Putamen (tissue), 1 donor: Measurements from ENCODE around the gene XPO1.
"Not testable (repeated sequence)": the region's sequence is repeated elsewhere in the genome, so short reads cannot be mapped to it uniquely, and the experiment has no call there.

Source experiments
- DNase-seq: peaks from one replicate; pipeline ENCODE4 v3.0.0-alpha.2; 2016; ENCODE audit warnings: low spot score

XPO1 gene

DNA sequence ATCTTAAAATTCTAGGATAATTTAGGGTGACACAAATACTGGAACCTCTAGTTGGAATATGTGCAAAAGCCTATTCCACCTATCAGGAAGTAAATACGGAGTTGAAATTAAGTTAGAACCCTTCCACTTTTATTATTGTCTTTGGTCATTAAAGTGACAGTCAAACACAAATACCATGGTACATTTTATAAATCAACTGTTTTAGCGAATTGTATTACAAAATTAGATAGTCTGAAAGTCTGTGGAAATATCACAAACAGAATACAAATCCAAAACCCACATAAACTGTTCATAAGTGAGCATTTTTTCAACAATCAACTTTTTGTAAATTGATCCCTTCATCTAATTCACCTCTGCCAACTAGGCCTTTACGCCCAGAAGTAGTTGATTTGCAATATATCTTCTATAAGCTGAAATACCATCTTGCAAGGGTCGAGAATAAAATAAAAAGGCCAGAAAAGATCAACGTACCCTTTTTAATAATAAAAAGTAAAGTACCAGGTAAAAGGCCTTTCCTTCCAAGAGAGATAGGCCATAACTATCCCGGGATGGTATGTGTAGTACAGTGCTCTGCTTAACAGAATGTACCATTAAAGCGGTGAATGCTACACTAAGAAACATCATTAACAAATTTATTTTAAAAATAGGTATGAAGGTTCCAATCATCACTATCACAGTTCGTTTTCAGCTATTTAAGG lies 68.6 kb downstream of the XPO1 start:
- DNase-seq, result no peak

DNA sequence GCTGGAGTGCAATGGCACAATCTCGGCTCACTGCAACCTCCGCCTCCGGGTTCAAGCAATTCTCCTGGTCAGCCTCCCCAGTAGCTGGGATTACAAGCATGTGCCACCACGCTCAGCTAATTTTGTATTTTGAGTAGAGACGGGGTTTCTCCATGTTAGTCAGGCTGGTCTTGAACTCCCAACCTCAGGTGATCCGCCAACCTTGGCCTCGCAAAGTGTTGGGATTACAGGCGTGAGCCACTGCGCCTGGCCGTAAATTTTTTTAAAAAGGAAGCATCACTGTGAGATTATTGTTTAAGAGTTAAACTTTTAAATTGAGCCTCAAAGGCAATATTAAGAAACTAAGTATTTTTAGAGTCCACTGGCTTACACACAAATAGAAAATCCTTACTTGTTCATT lies 69.9 kb downstream of the XPO1 start:
- DNase-seq, result not testable (repeated sequence)

DNA sequence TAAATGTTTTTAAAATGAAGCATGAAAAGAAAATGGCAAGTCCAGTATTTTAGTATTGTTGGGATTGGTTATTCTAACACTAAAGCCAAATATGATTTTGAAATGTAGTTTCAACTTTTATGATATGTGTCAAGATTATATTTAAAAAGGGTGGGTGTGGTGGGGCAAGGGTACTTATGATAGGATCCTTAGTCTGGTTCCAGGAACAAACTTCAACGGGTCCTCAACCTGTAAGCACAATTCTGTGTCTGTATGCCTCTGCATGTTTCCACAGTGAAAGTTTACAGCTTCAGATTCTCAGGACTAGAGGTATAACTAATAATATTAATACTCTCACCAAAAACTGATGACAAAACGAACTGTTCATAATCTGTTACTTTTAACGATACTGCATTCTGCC lies 73.1 kb downstream of the XPO1 start:
- no peak for DNase-seq

DNA sequence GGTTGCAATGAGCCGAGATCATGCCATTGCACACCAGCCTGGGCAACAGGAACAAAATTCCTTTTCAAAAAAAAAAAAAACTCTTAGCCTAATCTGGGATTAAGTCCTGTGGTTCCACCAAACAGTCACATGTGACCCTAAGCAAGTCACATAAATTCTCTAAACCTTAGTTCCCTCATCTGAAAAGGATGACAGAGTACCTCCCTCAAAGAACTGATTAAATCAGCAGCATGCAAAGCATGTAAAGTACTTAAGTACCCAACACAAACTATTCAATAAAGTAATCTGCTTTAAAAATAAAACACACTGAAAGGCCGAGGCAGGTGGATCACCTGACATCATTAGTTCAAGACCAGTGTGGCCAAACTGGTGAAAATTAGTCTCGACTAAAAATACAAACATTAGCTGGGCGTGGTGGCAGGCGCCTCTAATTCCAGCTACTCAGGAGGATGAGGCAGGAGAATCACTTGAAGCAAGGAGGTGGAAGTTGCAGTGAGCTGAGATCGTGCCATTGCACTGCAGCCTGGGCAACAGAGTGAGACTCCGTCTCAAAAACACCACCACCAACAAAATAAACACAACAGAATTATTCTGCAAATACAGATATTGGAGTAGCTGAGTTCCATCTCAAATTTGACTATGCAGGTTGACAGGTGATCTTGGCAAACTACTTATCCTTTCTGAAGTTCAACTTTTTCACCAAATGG lies 74.2 kb downstream of the XPO1 start:
- no peak for DNase-seq

DNA sequence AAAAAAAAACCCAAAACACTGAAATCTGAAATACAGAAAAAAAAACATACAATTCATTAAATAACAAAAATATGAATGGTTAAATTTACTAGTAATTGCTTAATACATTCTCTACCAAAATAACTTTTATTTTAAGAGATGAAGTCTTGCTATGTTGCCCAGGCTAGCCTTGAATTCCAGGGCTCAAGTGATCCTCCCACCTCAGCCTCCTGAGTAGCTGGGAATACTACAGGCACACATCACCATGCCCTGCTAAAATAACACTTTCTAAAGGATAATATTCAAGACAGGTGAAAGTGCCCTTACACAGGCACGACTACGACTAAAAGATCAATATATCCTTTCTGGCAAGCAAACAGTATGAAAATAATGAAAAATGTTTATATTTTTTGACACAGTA lies 76.8 kb downstream of the XPO1 start:
- DNase-seq, result no peak

DNA sequence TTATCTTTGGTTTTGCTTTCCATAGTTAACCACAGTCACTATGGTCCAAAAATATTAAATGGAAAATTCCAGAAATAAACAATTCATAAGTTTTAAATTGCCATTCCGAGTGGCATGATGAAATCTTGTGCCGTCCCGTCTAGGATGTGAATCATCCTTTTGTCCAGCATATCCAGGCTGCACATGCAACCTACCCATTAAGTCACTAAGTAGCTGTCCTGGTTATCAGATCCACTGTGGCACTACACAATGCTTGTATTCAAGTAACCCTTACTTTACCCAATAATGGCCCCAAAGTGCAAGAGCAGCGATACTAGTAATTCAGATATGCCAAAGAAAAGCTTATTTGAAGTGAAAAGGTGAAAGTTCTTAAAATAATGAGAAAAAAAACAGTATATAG lies 78.0 kb downstream of the XPO1 start:
- DNase-seq, result no peak

DNA sequence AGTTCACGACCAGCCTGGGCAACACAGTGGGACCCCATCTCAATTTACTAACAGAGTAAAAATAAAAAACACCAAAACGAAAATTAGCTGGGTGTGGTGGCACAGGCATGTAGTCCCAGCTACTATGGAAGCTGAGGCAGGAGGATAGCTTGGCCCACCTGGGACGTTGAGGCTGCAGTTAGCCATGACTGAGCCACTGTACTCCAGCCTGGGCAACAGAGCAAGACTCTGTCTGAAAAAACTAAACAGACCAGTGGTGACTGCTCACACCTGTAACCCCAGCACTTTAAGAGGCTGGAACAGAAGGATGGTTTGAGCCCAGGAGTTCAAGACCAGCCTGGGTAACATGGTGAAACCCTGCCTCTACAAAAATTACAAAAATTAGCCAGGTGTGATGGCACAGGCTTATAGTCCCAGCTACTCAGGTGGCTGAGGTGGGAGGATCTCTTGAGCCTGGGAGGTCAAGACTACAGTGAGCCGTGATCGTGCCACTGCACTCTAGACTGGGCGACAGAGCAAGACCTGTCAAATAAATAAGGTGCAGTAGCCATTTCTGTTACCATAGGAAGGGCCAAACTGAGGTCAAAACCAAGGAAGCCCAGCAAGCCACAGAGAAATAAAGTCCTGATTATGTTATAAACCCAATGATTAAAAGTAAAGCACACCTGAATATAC lies 81.3 kb downstream of the XPO1 start:
- DNase-seq, result no peak

DNA sequence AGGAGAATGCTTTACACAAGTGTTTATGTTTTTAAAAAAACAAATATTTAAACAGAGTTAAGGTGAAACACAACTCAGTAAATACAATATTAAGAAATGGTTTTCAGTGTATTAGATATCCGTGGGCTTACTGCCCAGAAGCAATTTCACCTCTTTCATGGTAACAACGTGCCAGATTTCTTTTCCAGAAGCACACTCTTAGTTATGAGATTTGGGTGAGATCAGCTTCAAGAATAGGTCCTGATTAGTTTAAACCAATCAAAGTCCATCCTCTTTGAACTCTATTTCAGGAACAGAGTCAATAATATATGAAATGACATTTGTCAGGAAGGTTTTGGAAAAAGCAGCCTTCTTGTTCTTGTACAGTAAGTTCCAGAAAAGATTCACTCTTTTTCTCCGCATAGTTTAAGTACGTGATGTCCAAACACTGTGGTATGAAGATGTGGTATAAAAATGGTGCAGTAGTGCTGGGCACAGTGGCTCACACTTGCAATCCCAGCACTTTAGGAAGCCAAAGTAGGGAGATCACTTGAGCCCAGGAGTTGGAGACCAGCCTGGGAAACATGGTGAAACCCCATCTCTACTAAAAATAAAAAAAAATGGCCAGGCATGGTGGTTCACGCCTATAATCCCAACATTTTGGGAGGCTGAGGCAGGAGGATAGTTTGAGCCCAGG lies 81.9 kb downstream of the XPO1 start:
- no peak for DNase-seq

DNA sequence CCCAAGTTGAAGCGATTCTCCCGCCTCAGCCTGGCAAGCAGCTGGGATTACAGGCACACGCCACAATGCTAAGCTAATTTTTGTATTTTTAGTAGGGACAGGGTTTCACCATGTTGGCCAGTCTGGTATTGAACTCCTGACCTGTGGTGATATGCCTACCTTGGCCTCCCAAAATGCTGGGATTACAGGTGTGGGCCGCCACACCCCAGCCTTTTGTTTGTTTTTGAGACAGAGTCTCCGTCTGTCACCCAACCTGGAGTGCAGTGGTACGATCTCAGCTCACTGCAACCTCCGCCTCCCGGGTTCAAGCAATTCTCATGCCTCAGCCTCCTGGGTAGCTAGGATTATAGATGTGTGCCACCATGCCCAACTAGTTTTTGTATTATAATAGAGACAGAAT lies 83.2 kb downstream of the XPO1 start:
- not testable (repeated sequence) for DNase-seq

DNA sequence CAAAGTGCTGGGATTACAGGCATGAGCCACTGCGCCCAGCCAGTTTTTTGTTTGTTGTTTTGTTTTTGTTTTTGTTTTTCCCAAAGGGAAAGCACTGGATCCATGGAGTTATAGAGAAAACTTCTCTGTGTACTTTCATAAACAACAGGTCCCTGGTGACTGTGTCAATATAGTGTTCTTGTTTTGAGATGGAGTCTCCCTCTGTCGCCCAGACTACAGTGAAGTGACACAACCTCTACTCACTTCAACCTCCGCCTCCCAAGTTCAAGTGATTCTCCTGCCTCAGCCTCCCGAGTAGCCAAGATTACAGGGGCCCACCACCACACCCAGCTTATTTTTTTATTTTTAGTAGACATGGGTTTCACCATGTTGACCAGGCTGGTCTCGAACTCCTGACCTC lies 83.8 kb downstream of the XPO1 start:
- DNase-seq, result no peak

DNA sequence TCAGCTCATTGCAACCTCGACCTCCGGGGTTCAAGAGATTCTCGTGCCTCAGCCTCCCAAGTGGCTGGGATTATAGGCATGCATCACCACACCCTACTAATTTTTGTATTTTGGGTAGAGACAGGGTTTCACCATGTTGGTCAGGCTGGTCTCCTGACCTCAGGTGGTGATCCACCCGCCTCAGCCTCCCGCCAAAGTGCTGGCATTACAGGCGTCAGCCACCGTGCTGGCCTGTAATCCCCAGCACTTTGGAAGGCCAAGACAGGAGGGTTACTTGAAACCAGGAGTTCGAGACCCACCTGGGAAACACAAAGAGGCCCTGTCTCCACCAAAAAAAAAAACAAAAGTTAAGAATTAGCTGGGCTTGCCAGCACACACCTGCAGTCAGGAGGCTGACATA lies 85.8 kb downstream of the XPO1 start:
- DNase-seq, result no peak

DNA sequence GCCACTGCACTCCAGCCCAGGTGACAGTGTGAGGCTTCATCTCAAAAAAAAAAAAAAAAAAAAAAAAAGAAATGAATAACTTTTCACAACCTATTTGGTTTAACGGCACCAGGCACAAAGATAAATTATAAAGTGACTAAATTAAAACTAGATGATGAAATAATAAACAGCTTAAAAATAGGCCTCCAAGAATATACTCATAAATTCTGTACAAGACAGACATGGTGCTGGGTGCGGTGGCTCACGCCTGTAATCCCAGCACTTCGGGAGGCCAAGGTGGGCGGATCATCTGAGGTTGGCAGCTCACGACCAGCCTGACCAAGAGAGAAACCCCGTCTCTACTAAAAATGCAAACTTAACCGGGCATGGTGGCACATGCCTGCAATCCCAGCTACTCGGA lies 87.0 kb downstream of the XPO1 start:
- no peak for DNase-seq

DNA sequence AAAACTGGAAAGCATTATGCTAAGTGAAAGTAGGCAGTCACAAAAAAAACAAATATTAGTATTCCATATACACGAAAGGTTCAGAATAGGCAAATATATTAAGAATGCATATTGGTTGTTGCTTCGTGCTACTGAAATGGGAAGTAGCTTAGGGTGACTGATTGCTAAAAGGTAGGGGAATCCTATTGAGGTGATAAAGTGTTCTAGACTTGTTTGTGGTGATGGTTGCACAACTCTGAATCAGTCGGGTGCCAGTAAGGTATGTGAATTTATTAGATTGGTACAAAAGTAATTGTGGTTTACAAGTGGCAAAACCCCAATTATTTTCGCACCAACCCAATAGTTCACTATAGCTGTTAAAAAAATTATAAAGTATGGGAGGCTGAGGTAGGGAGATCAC lies 88.0 kb downstream of the XPO1 start:
- no peak for DNase-seq

DNA sequence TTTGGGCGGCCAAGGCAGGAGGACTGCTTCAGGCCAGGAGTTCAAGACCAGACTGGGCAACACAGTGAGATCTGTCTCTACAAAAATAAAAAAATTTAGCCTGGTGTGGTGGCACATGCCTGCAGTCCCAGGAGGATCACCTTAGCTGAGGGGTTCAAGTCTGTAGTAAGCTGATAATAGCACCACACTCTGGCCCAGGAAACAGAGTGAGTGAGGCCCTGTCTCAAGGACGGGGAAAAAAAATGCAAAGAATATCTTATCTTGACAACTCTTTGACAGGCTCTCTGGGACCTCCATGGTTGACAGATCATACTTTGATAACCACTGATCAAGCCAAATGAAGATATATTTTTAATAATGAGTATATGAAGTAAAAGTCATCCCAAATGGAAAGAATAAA lies 89.9 kb downstream of the XPO1 start:
- no peak for DNase-seq

DNA sequence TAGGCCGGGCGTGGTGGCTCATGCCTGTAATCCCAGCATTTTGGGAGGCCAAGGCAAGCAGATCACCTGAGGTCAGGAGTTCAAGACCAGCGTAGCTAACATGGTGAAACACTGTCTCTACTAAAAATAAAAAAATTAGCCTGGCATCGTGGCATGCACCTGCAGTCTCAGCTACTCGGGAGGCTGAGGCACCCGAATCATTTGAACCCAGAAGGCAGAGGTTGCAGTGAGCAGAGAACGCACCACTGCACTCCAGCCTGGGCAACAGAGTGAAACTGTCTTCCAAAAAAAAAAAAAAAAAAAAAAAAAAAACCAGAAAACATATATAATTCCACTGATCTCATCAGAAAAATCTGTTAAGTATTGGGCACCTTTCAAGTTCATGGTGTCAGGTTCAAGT lies 91.2 kb downstream of the XPO1 start:
- DNase-seq, result not testable (repeated sequence)

DNA sequence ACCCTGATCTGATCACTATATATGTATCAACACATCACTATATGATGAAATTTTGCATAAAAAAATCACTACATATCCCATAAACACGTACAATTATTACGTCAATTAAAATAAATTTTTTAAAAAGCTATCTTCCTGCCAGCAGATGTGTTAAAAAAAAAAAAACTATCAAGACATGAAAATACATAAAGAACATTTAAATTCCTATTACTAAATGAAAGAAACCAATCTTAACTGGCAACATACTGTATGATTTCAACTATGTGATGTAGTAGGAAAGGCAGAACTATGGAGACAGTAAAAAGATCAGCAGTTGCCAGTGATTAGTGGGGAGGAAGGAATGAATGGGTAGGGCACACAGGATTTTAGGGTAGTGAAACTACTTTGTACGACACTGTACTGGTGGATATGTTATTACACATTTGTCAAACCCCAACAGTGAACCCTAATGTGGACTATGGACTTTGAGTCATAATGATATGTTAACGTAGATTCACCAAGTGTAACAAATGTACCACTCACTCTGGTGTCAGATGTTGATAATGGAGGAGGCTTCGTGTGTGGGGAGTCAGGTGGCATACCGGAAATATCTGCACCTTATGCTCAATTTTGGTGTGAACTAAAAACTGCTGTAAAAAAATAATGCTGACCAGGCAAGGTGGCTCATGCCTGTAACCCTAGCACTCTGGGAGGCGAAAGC lies 94.7 kb downstream of the XPO1 start:
- DNase-seq, result no peak

DNA sequence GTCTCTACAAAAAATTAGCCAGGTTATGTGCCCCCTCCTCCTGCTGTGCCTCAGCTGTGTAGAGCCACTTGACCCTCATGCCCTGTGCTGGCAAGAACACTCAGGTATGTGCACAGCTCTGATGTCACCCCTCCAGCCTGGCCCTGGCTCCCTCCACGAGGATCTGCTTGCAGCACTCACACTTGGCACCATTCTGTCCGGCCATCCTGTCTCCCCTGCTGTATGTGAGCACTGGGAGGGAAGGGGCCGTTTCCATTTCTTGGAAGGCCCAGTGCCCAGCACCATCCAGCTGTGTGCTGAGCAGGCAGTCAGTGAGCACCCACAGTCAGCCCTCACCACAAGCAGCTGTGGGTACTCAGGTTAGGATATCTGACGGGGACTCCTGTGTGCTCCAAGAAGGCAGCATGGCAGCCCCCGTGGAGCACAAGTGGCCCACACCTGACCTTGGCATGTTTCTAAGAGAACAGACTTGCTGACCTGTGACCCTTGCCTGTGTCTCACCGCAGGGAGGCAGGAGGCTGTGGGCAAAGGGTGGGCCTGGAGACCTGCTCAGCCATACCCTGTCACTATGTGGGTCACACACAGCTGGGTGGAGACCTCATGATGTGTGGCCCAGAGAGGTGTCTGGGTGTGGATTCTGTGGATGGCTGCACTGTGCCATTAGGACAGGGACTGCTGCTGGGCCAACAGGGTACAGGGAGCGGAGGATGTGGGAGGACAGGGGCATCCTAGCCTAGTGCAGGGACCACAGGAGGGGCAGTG lies 98.7 kb downstream of the XPO1 start:
- DNase-seq, result no peak

DNA sequence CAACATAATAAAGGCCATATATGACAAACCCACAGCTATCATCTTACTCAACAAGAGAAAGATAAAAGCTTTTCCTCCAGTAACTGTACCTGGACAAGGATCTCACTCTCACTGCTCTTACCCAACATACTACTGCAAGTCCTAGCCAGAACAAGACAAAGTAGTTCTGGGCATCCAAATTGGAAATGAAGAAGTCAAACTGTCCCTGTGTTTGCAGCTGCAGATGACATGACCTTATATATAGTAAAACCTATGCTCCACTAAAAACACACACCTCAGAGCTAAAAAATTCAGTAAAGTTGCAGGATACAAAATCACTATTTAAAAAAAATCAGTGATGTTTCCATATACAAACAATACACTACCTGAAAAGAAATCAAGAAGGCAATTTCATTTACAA lies 99.5 kb downstream of the XPO1 start:
- no peak for DNase-seq

DNA sequence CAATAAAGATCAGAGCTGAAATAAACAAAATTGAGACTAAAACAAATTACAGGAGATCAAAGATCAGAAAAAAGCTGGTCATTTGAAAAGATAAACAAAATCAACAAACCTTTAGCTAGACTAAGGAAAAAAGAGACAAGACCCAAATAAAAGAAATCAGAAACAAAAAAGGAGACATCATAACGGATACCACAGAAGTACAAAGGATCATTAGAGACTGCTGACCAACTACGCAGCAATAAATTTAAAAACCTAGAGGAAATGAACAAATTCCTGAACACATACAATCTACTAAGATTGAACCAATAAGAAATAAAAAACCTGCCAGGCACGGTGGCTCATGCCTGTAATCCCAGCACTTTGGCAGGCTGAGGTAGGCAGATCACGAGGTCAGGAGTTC lies 101.0 kb downstream of the XPO1 start:
- no peak for DNase-seq

DNA sequence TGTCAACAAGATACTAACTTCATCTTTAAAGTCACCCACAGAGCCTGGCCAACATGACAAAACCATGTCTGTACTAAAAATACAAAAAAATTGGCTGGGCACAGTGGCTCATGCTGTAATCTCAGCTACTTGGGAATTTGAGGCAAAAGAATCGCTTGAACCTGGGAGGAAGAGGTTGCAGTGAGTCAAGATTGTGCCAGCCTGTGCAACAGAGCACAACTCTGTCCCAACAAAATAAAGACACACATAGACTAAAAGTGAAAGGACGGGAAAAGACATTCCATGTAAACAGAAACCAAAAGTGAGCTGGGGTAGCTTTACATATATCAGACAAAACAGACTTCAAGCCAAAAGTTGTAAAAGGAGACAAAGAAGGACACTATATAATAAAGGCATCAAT lies 102.1 kb downstream of the XPO1 start:
- DNase-seq, result no peak

DNA sequence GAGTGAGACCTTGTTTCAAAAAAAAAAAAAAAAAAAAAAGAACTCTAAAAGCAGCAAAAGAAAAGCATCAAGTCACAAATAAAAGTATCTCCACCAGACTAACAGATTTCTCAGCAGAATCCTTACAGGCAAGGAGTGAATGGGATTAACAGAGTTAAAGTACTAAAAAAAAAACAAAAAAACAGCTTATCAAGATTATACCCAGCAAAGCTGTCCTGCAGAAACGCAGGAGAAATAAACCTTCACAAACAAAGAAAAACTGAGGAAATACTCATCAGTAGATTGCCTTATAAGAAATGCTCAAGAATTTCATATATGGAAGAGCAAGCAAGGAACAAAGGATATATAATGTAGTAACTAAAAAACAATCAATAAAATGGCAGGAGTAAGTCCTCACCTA lies 102.9 kb downstream of the XPO1 start:
- DNase-seq, result no peak

DNA sequence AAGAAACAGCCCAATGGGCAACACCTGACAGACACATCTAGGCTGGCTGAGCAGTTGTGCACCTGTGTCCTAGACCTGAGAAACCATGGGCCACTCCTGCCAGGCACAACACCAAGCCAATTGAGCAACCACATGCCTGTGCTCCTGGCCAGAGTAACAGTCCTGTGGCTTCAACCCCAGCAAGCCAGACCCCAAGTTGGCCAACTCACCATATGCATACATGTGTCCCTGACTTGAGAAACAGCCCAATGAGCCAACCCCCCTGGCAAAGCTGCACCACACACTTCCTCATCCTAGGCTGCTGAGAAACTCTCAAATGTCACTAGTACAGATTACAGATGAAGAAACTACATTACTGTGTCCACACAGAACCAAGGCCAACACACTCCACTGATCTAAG lies 103.8 kb downstream of the XPO1 start:
- DNase-seq, result no peak
